SK-N-SH treated with all-trans-retinoic acid at 6 μM for 48 hours (cell line): ENCODE measurements around the gene RBFOX1.

Source experiments
- ESRRG ChIP-seq: fragments of 250-450 bp; sonication (Bioruptor Pico); IDR thresholded peaks from 2 replicates; pipeline ENCODE4 v1.6.1; 2021; ENCODE audit warnings: mild to moderate bottlenecking
- ISL1 ChIP-seq: fragments of 250-450 bp; sonication (Bioruptor Pico); IDR thresholded peaks from 2 replicates; pipeline ENCODE4 v2.1.2; 2022; ENCODE audit warnings: mild to moderate bottlenecking, moderate library complexity
- OSR1 ChIP-seq: fragments of 250-450 bp; sonication (Bioruptor Pico); IDR thresholded peaks from 2 replicates; pipeline ENCODE4 v1.8.0; 2022; ENCODE audit warnings: moderate library complexity, mild to moderate bottlenecking, inconsistent platforms
- PPARA ChIP-seq: fragments of 250-450 bp; sonication (Bioruptor Pico); IDR thresholded peaks from 2 replicates; pipeline ENCODE4 v1.5.0; 2020; ENCODE audit warnings: mild to moderate bottlenecking, borderline replicate concordance
- SNAI2 ChIP-seq: fragments of 250-450 bp; sonication (Bioruptor Pico); IDR thresholded peaks from 2 replicates; pipeline ENCODE4 v1.5.0; 2020; ENCODE audit warnings: mild to moderate bottlenecking, moderate library complexity
- TOX ChIP-seq: fragments of 250-450 bp; sonication (Bioruptor Pico); IDR thresholded peaks from 2 replicates; pipeline ENCODE4 v1.8.0; 2021; ENCODE audit warnings: mild to moderate bottlenecking, moderate library complexity, borderline replicate concordance
- ZFP3 ChIP-seq: fragments of 250-450 bp; sonication (Bioruptor Pico); IDR thresholded peaks from 2 replicates; pipeline ENCODE4 v1.5.0; 2020; ENCODE audit warnings: mild to moderate bottlenecking, moderate library complexity
- ZFP30 ChIP-seq: fragments of 450-650 bp; formaldehyde crosslinking; IDR thresholded peaks from 2 replicates; pipeline ENCODE4 v1.5.0; 2022; ENCODE audit warnings: mild to moderate bottlenecking, moderate library complexity

DNA sequence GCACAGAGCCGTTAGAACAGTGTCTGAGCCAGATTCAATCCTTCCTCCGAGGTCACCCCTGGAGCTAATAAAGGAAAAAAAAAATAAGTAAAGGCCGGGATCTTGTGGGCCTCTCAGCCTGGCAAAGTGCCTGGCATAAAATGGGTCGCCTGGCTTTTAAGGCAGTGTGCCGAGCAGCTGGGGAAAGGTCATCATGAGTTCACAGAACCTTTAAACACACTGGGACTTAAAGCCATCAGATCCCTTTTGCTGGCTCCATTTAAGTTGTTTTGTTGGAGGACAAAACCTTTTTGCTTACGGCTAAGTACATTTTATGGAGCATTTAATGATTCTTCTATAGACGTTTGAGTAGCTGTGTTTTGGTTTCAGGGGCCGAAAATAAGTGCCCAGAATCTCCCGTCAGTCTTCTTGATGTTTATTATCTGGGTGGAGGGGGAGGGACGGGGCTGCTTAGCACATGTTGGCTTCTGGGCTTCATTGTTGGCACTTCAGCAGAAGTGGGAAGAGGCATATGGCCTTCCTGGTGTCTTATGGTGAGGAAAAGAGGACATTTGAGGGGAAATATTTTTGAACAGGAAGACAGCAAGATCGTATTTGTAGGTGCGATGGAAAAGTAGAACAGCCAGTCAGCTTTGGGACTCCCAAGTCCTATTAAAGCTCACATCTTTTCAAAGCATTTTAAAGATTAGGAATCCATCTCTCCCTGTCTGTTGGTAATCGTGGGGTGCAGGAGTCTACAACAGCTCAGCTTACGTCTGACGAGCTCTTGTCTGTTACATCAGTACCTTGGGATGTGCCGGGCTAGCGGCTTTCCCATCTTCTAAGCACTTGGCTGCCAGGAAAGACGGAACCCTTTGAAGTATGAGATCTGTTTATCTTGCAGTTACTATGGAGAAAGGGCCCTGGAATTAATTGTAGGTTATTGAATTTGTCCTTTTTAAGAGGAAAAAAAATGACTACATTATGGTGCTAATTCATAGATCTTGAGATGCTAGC is 31.1 kb downstream of the RBFOX1 start:
- TF ChIP-seq OSR1 (CRISPR knock-in tag): no peak
- no peak for TF ChIP-seq TOX (CRISPR knock-in tag)
- TF ChIP-seq ZFP3 (CRISPR knock-in tag): no peak
- no peak for TF ChIP-seq SNAI2 (CRISPR knock-in tag)
- no peak for TF ChIP-seq ZFP30 (CRISPR knock-in tag)
- no peak for TF ChIP-seq ISL1 (CRISPR knock-in tag)
- no peak for TF ChIP-seq ESRRG (CRISPR knock-in tag)
- no peak for TF ChIP-seq PPARA (CRISPR knock-in tag)
